ENCODE data around the gene MAGEA11.

DNA sequence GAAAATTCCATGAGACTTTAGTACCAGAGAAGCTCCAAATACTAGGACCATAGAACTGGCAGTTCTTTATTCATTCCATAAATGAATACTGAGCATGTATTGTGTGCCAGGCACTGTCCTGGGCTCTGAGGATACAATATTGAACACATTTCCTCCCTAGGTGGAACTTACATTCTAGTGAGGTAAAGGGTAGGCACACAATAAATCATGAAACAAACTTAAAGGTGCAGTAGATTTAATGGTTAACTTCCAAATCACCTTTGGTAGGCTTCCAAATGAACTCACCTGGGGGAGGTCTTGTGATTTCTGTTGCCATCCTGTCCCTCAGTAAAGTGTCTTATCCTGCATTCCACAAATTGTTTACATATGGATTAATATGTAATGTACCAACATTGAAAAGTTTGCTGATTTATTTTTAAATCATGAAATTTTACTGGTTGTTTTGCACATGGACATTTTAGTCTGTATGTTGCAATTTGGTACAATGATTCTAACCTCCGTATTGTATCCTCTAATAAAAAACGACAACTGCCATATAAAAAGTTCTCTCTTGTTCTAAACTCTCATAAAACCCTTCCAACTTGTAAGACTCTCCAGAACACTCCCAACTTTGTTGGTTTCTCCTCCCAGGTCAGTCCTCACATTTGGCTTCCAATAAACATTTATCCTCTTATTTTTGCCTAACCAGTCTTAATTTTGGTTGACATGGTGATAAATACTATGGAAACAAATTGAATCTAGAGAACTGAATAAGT lies 4.5 kb upstream of the MAGEA11 start:
- TF ChIP-seq CTCF (IDR thresholded peaks at IDR 0.05) (no peak), POLR2A (IDR thresholded peaks at IDR 0.05) (no peak)

Data from ovary (tissue), 3 donors.